RWPE1 (cell line): ENCODE results near the gene MAPK11.

Experiments
- CTCF ChIA-PET: fragments of 350-600 bp; sonication (Branson Sonifier 250); formaldehyde crosslinking; extraction: SDS; loops from one replicate; lab custom pipeline; 2021; lab: Yijun Ruan, JAX
- POLR2A ChIA-PET: fragments of 400-600 bp; formaldehyde crosslinking; extraction: SDS; loops from one replicate; lab custom pipeline; 2020; ENCODE audit warnings: antibody characterized with exemption; ENCODE audit not compliant: low non-redundant PET; lab: Yijun Ruan, JAX
- DNase-seq: peaks from one replicate; pipeline ENCODE4 v3.0.0; 2012; ENCODE audit warnings: low spot score
- H3K27ac ChIP-seq: fragments of 450-650 bp; 2 replicates; pipeline ENCODE4 v1.5.1; 2017
- CTCF ChIP-seq: fragments of 450-650 bp; conservative IDR thresholded peaks from 2 replicates; pipeline ENCODE4 v1.5.1; 2017; ENCODE audit warnings: low read depth, mild to moderate bottlenecking

The MAPK11 gene

DNA sequence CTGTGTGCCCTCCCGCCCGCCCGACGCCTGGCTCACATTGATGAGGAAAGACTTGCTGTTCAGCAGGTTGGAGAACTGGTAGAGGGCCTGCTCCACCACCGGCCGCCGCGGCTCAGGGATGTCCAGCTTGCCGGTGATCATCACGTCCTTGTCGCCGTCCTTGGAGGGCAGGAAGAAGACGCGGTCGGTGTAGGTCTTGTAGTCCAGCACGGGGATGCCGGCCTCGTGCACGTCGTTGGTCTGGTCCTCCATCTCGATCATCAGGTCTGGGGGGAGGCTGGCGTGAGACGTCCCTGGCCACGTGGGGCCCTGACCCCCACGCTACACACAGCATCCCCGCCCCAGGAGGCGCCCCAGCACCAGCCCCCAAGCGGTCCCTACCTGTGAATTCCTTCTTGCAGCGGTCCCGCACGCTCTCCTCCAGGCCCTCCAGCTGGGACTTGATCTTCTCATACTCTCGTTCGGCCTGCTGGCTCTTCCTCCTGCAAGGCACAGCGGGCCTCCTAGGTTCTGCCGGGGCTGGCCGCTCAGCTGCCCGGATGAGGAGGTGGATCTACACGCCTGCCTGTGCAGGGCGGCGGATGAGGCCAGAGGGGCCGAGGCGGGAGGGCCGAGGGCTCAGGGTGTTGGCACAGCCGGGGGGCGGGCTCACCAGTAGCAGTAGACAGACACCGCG lies 10.7 kb upstream of the MAPK11 start:
- H3K27ac ChIP-seq: peak overlapping the region; percentile 91
- ChIA-PET CTCF (interaction anchor here (0.6 to 1.2 kb wide), 3 partner anchors 8 to 44 kb away, joined by 3 to 4 read pairs (median 3); no protein-coding TSS in a partner anchor), POLR2A (no interaction called here)
- TF ChIP-seq CTCF: no peak
- DNase-seq: no peak

- POLR2A ChIA-PET: no interaction called here
- no peak for TF ChIP-seq CTCF
- peak overlapping the region; percentile 91 for H3K27ac ChIP-seq
- CTCF ChIA-PET: interaction anchor here (0.6 kb wide), 1 partner anchor 45 kb away, joined by 3 read pairs; no protein-coding TSS in a partner anchor
- no peak for DNase-seq
Measured at GRCh38 chr22:50280022-50280707, 10.0 kb upstream of the MAPK11 start.

DNA sequence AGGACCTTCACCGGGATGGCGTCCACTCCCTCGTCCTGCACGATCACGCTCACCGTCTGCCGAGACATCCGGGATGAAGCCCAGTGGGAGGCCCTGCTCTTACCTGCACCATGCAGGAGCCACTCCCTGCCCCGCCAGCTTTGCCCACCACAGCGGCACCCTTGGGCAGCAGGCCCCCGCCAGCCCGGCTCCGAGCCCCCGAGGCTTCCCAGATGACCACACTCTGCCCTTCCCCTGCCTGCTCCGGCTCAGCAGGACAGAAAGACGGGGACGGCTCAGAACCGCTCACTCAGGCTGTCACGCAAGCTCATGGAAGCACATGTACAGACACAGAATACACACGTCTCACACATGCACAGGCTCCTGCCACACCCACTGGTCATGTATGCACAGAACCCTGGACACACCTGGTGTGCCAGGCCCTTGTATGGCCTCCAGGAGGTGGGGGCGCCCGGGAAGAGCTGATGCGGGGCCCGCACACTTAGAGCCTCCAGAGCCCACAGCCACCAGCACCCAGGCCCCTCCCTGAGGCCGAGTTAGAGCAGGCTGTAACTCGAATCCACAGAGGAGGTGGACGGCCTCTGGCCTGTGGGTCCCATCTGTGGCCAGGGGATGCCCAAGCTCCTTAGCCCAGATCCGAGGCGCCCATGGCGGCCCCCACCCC lies 8.9 kb upstream of the MAPK11 start:
- POLR2A ChIA-PET: no interaction called here
- CTCF ChIA-PET: interaction anchor here (0.6 kb wide), 1 partner anchor 63 kb away, joined by 3 read pairs; no protein-coding TSS in a partner anchor

DNA sequence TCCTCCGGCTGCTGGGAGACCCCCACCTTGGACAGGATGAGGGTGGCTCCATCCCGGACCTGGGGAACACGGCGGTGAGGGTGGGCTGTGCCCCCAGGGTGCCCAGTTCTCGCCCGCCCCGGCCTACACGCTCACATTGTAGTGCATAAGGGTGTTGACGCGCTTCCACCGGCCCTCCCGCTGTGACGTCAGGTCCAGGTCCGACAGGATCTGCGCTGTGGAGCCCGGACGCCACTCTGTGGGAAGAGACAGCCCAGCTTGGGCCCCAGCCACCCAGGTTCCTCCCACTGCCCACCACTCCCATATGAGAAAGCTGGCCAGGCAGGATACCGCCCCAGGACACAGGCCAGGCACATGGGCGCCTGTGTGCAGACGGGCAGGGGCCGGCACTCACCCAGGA lies 8.3 kb upstream of the MAPK11 start:
- ChIA-PET CTCF (interaction anchor here (0.6 kb wide), 1 partner anchor 64 kb away, joined by 3 read pairs; no protein-coding TSS in a partner anchor), POLR2A (no interaction called here)
- no peak for DNase-seq
- peak overlapping the region; percentile 91 for H3K27ac ChIP-seq
- no peak for TF ChIP-seq CTCF

More for the DNA sequence above, 8.9 kb upstream of the MAPK11 start:
- no peak for TF ChIP-seq CTCF
- DNase-seq: no peak
- peak overlapping the region; percentile 91 for H3K27ac ChIP-seq

GRCh38 chr22:50277761-50278160 lies 7.6 kb upstream of the MAPK11 start:
- no peak for TF ChIP-seq CTCF
- ChIA-PET POLR2A (no interaction called here), CTCF (no interaction called here)

DNA sequence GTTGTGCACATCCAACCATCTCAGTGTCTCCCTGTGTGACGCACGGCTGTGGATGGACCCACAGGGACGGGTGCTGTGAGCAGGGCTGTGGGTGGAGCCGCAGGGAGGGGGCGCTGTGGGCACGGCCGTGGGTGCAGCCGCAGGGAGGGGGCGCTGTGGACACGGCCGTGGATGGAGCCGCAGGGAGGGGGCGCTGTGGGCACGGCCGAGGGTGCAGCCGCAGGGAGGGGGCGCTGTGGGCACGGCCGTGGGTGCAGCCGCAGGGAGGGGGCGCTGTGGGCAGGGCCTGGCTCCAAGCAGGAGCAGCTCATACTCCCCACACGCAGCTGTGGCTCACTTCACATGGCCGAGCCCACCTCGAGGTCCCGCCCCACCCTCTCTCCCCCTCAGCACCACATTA lies 6.0 kb upstream of the MAPK11 start:
- DNase-seq: no peak
- ChIA-PET POLR2A (no interaction called here), CTCF (interaction anchor here (0.6 to 1.5 kb wide), 4 partner anchors 23 to 113 kb away, joined by 3 to 6 read pairs (median 4); partner anchors contain the start of gene DENND6B)
- TF ChIP-seq CTCF: peak; percentile 2; the same call in 1 of the 2 replicates
- peak overlapping the region; percentile 91 for H3K27ac ChIP-seq

More at GRCh38 chr22:50277761-50278160, 7.6 kb upstream of the MAPK11 start:
- DNase-seq: no peak
- peak overlapping the region; percentile 91 for H3K27ac ChIP-seq
